ENCODE measurements around the gene ARHGAP6. TPM values are rescaled to one million over a fixed set of nuclear protein-coding genes. Genes with fewer than 3 reads are reported as not detected.
"Not testable (repeated sequence)": the region's sequence is repeated elsewhere in the genome, so short reads cannot be mapped to it uniquely, and the experiment has no call there.

The ARHGAP6 gene
- total RNA-seq, 6 experiments from 2014 or later, result 0.51 to 1.0 (median 0.69) TPM

GRCh38 chrX:11504234-11504633, 161.5 kb downstream of the ARHGAP6 start:
- Mint-ChIP-seq H3K36me3 (ENCODE audit: low read depth) (no peaks in the 10 kb centered on the region), H3K4me3 (no peak overlapping the region), H3K4me1 (ENCODE audit: low read depth) (peaks cover 19% of the 10 kb centered on the region), H3K9me3 (no peaks in the 10 kb centered on the region), H3K27ac (no peak overlapping the region), H3K27me3 (ENCODE audit: insufficient read depth) (no peaks in the 10 kb centered on the region)
- TF ChIP-seq CTCF (IDR thresholded peaks at IDR 0.05), result no peak
- DNase-seq, result no peak

GRCh38 chrX:11499076-11500044, 166.4 kb downstream of the ARHGAP6 start:
- peak overlapping the region; percentile 91 for H3K27ac Mint-ChIP-seq
- H3K36me3 Mint-ChIP-seq (ENCODE audit: low read depth), result no peaks in the 10 kb centered on the region
- peaks cover 16% of the 10 kb centered on the region for H3K4me1 Mint-ChIP-seq (ENCODE audit: low read depth)
- no peaks in the 10 kb centered on the region for H3K9me3 Mint-ChIP-seq
- TF ChIP-seq CTCF (IDR thresholded peaks at IDR 0.05), result no peak
- DNase-seq, result peak; percentile 43
- H3K27me3 Mint-ChIP-seq (ENCODE audit: insufficient read depth), result no peaks in the 10 kb centered on the region
- peak overlapping the region; percentile 50 for H3K4me3 Mint-ChIP-seq

- not testable (repeated sequence) for H3K36me3 Mint-ChIP-seq (ENCODE audit: low read depth); H3K4me3 Mint-ChIP-seq; DNase-seq; H3K27ac Mint-ChIP-seq; H3K27me3 Mint-ChIP-seq (ENCODE audit: insufficient read depth); H3K4me1 Mint-ChIP-seq (ENCODE audit: low read depth); H3K9me3 Mint-ChIP-seq
Measured at GRCh38 chrX:11491375-11491774, 174.3 kb downstream of the ARHGAP6 start.

- no peaks in the 10 kb centered on the region for H3K4me1 Mint-ChIP-seq (ENCODE audit: low read depth)
- H3K27ac Mint-ChIP-seq, result no peak overlapping the region
- H3K9me3 Mint-ChIP-seq, result no peaks in the 10 kb centered on the region
- H3K4me3 Mint-ChIP-seq, result no peak overlapping the region
- no peaks in the 10 kb centered on the region for H3K36me3 Mint-ChIP-seq (ENCODE audit: low read depth)
- H3K27me3 Mint-ChIP-seq (ENCODE audit: insufficient read depth), result peaks cover 8% of the 10 kb centered on the region
- DNase-seq, result no peak
- no peak for TF ChIP-seq CTCF (IDR thresholded peaks at IDR 0.05)
Measured at GRCh38 chrX:11484290-11484689, 181.4 kb downstream of the ARHGAP6 start.

- Mint-ChIP-seq H3K27ac (no peak overlapping the region), H3K4me3 (no peak overlapping the region), H3K36me3 (ENCODE audit: low read depth) (no peaks in the 10 kb centered on the region), H3K4me1 (ENCODE audit: low read depth) (no peaks in the 10 kb centered on the region), H3K27me3 (ENCODE audit: insufficient read depth) (peaks cover 8% of the 10 kb centered on the region), H3K9me3 (no peaks in the 10 kb centered on the region)
- no peak for TF ChIP-seq CTCF (IDR thresholded peaks at IDR 0.05)
- no peak for DNase-seq
Measured at GRCh38 chrX:11481035-11481434, 184.7 kb downstream of the ARHGAP6 start.

- Mint-ChIP-seq H3K27me3 (ENCODE audit: insufficient read depth) (peaks cover 8% of the 10 kb centered on the region), H3K27ac (no peak overlapping the region), H3K4me1 (ENCODE audit: low read depth) (no peaks in the 10 kb centered on the region), H3K4me3 (no peak overlapping the region), H3K9me3 (no peaks in the 10 kb centered on the region), H3K36me3 (ENCODE audit: low read depth) (no peaks in the 10 kb centered on the region)
- DNase-seq, result no peak
- no peak for TF ChIP-seq CTCF (IDR thresholded peaks at IDR 0.05)
Measured at GRCh38 chrX:11480626-11481025, 185.1 kb downstream of the ARHGAP6 start.

Data from HFFc6 (cell line).